B cell (primary cell): Measurements from ENCODE around the gene WEE2. TPM values are rescaled to one million over a fixed set of nuclear protein-coding genes. Genes with fewer than 3 reads are reported as not detected.

Source experiments
- ATAC-seq: fragments of 200-7000 bp; cut with Tn5 transposase; one replicate; pipeline ENCODE4 v1.10.0; 2021; ENCODE audit warnings: low read depth, mild to moderate bottlenecking, moderate number of reproducible peaks, moderate library complexity
- CTCF ChIA-PET: fragments of 350-600 bp; sonication (Branson Sonifier 250); formaldehyde crosslinking; loops from one replicate; lab custom pipeline; 2021; ENCODE audit warnings: antibody characterized with exemption, inconsistent platforms; lab: Charles Lee
- POLR2A ChIA-PET: fragments of 350-600 bp; sonication (Branson Sonifier 250); formaldehyde crosslinking; loops from one replicate; lab custom pipeline; 2021; ENCODE audit warnings: antibody characterized with exemption; lab: Charles Lee
- DNase-seq: peaks from one replicate; pipeline ENCODE4 v3.0.0; 2013
- H2AFZ ChIP-seq: 2 replicates; pipeline ENCODE4 v1.6.1; 2012; ENCODE audit warnings: mild to moderate bottlenecking, low read depth, low read length; ENCODE audit not compliant: insufficient read depth, poor library complexity, severe bottlenecking
- H3K27ac ChIP-seq, 2 donors: 1 replicate in 1 of 2; 2 replicates in 1 of 2; pipeline ENCODE4 v1.5.1; 2012 to 2013; ENCODE audit warnings: low read length in 2 of 2, mild to moderate bottlenecking in 2 of 2, moderate library complexity in 1 of 2
- H3K27me3 ChIP-seq, 4 experiments: fragments of 200-600 bp in 1 of 4; sonication (generic) in 1 of 4; replicated peaks in 1 of 4; 1 replicate in 2 of 4; 2 replicates in 2 of 4; pipeline versions ENCODE4 v1.6.1 to v1.7.0; 2013 to 2016; ENCODE audit warnings: low read length in 3 of 4, mild to moderate bottlenecking in 2 of 4, mixed read lengths in 1 of 4, moderate library complexity in 1 of 4; ENCODE audit not compliant: insufficient read depth in 4 of 4, control insufficient read depth in 3 of 4; ENCODE audit errors: control extremely low read depth in 1 of 4
- H3K36me3 ChIP-seq, 2 experiments: replicated peaks in 1 of 2; 1 replicate in 1 of 2; 2 replicates in 1 of 2; pipeline versions ENCODE4 v1.6.1 to v1.7.1; 2013; ENCODE audit warnings: low read length in 1 of 2; ENCODE audit not compliant: insufficient read depth in 2 of 2, control insufficient read depth in 1 of 2; ENCODE audit errors: control extremely low read depth in 1 of 2, extremely low read depth in 1 of 2
- H3K4me1 ChIP-seq, 2 donors: fragments of 200-600 bp in 1 of 2; sonication (generic) in 1 of 2; 1 replicate in 1 of 2; 2 replicates in 1 of 2; pipeline versions ENCODE4 v1.5.1 to v1.6.1; 2013 to 2017; ENCODE audit warnings: low read length in 2 of 2; ENCODE audit not compliant: control insufficient read depth in 2 of 2, insufficient read depth in 2 of 2
- H3K4me2 ChIP-seq: replicated peaks from 2 replicates; pipeline ENCODE3; 2012; ENCODE audit warnings: mild to moderate bottlenecking, low read depth, low read length; ENCODE audit not compliant: poor library complexity, severe bottlenecking
- H3K4me3 ChIP-seq, 5 experiments: fragments of 200-600 bp in 1 of 5; sonication (generic) in 1 of 5; 1 replicate in 3 of 5; 2 replicates in 2 of 5; pipeline versions ENCODE4 v1.5.1 to v1.7.0; 2011 to 2016; ENCODE audit warnings: low read length in 4 of 5, mild to moderate bottlenecking in 4 of 5, low read depth in 2 of 5, control low read depth in 1 of 5, moderate library complexity in 1 of 5; ENCODE audit not compliant: insufficient read depth in 1 of 5; ENCODE audit errors: control extremely low read depth in 1 of 5, extremely low read depth in 1 of 5
- H3K79me2 ChIP-seq: fragments of 200-600 bp; sonication (generic); one replicate; pipeline ENCODE4 v1.6.0; 2016; ENCODE audit warnings: low read length; ENCODE audit not compliant: control insufficient read depth, insufficient read depth
- H3K9ac ChIP-seq: fragments of 200-600 bp; sonication (generic); 2 replicates; pipeline ENCODE4 v1.6.1; 2017; ENCODE audit warnings: mild to moderate bottlenecking, low read length, moderate library complexity
- H3K9me3 ChIP-seq, 3 donors: one replicate each; pipeline versions ENCODE4 v1.6.1 to v1.7.1; 2013; ENCODE audit warnings: low read length in 2 of 3; ENCODE audit not compliant: control insufficient read depth in 2 of 3, insufficient read depth in 1 of 3; ENCODE audit errors: control extremely low read depth in 1 of 3
- H4K20me1 ChIP-seq: 2 replicates; pipeline ENCODE4 v1.6.0; 2012; ENCODE audit warnings: mild to moderate bottlenecking, low read length; ENCODE audit not compliant: insufficient read depth, control insufficient read depth, poor library complexity, severe bottlenecking
- H3K27ac Mint-ChIP-seq: one replicate; pipeline ENCODE4 v1.8.0; 2021; ENCODE audit warnings: mixed read lengths
- H3K27me3 Mint-ChIP-seq: one replicate; pipeline ENCODE4 v1.8.0; 2021; ENCODE audit warnings: mixed read lengths
- H3K4me1 Mint-ChIP-seq: one replicate; pipeline ENCODE4 v1.8.0; 2021; ENCODE audit warnings: mixed read lengths
- H3K4me3 Mint-ChIP-seq: one replicate; pipeline ENCODE4 v1.8.0; 2021; ENCODE audit warnings: mixed read lengths
- H3K9me3 Mint-ChIP-seq: one replicate; pipeline ENCODE4 v1.8.0; 2022; ENCODE audit warnings: mixed read lengths; ENCODE audit not compliant: insufficient read depth
- CTCF ChIP-seq: fragments of 200-600 bp; IDR thresholded peaks from one replicate; pipeline ENCODE4 v1.8.0; 2022; ENCODE audit warnings: antibody characterized with exemption, mild to moderate bottlenecking
- EZH2 ChIP-seq: IDR thresholded peaks from 2 replicates; pipeline ENCODE4 v1.6.1; 2012; ENCODE audit warnings: borderline replicate concordance, low read depth, mild to moderate bottlenecking, moderate library complexity, low read length; ENCODE audit not compliant: insufficient read depth, poor library complexity, severe bottlenecking
- WGBS: methylation state at CpG from one replicate; pipeline ENCODE4 v1.1.5; 2013; ENCODE audit warnings: missing lambda C conversion rate; ENCODE audit not compliant: insufficient coverage; 5-methylcytosine and 5-hydroxymethylcytosine counted together
- intact Hi-C: fragments of 100-400 bp; cut with micrococcal nuclease; formaldehyde crosslinking; loops from one replicate; pipeline ENCODE4 v1.10.0; 2022
- polyA plus RNA-seq: library from polyadenylated mRNA; depleted of rRNA; stranded (reverse); fragments of >200 nt; gene quantifications from 2 replicates; pipeline ENCODE4 v1.2.3, GENCODE V29; 2012
- total RNA-seq, 2 donors: library from RNA; stranded (reverse); fragments of 120-200 nt in 1 of 2; gene quantifications; 1 replicate in 1 of 2; 2 replicates in 1 of 2; pipeline versions ENCODE4 v1.2.3 to v1.2.4, GENCODE V29; 2013 to 2022

Gene WEE2
- total and polyA plus RNA-seq, 2 donors (not counting 1 experiment from before 2014, with no cell fraction given), result not detected

- H4K20me1 ChIP-seq, result no peaks in the 10 kb centered on the region
- H3K36me3 ChIP-seq, result peaks cover 6 to 41% of the 10 kb centered on the region in 2 experiments
- no peaks in the 10 kb centered on the region for H3K27me3 Mint-ChIP-seq
- no peak overlapping the region for H3K4me2 ChIP-seq
- H3K9me3 ChIP-seq, result no peaks in the 10 kb centered on the region
- intact Hi-C loops, result no loop called here
- H3K4me1 Mint-ChIP-seq, result peaks cover 15% of the 10 kb centered on the region
- CTCF ChIA-PET, result no interaction called here
- TF ChIP-seq CTCF (no peak), EZH2 (no peak)
- no peak overlapping the region for H3K4me3 ChIP-seq
- no peak overlapping the region for H3K27ac ChIP-seq
- H3K4me3 Mint-ChIP-seq, result no peak overlapping the region
- 97% methylated on average over 6 of the region's 7 CpGs for WGBS
- H3K27me3 ChIP-seq, result no peaks in the 10 kb centered on the region
- POLR2A ChIA-PET, result no interaction called here
- no peak overlapping the region for H3K27ac Mint-ChIP-seq
- no peaks in the 10 kb centered on the region for H3K9me3 Mint-ChIP-seq
- no peak overlapping the region for H3K9ac ChIP-seq
- ATAC-seq (no peak), DNase-seq (no peak)
- no peak overlapping the region for H2AFZ ChIP-seq
- H3K79me2 ChIP-seq, result no peaks in the 10 kb centered on the region
- H3K4me1 ChIP-seq, result no peaks in the 10 kb centered on the region
Measured at GRCh38 chr7:141671705-141672496, 36.3 kb upstream of the WEE2 start.

DNA sequence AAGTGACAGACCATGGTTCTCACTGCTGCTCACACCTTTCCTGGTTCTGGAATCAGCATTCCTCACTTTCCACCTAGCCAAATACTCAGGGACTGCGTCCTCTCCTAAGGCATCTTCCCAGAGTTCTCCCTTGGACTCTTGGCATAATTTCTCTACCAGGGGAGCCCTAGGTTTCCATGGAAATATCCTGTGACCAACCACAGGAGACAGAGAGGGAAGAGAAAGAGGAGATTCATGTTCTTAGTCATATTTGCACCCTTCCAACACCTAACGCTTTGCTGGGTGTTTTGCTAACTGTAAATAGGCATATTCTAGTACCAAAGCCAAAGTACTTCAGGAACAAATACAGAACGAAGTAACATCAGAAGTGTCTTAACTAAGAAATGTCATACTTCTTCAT, 34.8 kb upstream of the WEE2 start:
- H3K4me1 ChIP-seq, result no peaks in the 10 kb centered on the region
- no peak overlapping the region for H2AFZ ChIP-seq
- H3K9me3 ChIP-seq, result no peaks in the 10 kb centered on the region
- ChIA-PET POLR2A (no interaction called here), CTCF (interaction anchor here (1.2 kb wide), 1 partner anchor 19 kb away, joined by 3 read pairs; no protein-coding TSS in a partner anchor)
- Mint-ChIP-seq H3K27ac (no peak overlapping the region), H3K4me3 (no peak overlapping the region), H3K4me1 (peaks cover 15% of the 10 kb centered on the region), H3K27me3 (no peaks in the 10 kb centered on the region), H3K9me3 (no peaks in the 10 kb centered on the region)
- DNase-seq (no peak), ATAC-seq (no peak)
- H3K4me2 ChIP-seq, result no peak overlapping the region
- TF ChIP-seq EZH2, result no peak
- no peak for TF ChIP-seq CTCF
- no peak overlapping the region for H3K4me3 ChIP-seq
- intact Hi-C loops, result no loop called here
- H3K27me3 ChIP-seq, result no peaks in the 10 kb centered on the region
- H3K27ac ChIP-seq, result no peak overlapping the region
- 100% methylated on average over 1 of the region's 3 CpGs for WGBS
- H4K20me1 ChIP-seq, result no peaks in the 10 kb centered on the region
- H3K9ac ChIP-seq, result no peak overlapping the region
- H3K79me2 ChIP-seq, result no peaks in the 10 kb centered on the region
- H3K36me3 ChIP-seq, result peaks cover 6 to 41% of the 10 kb centered on the region in 2 experiments
